GM12872 (cell line): ENCODE measurements around the gene PMPCB.

Source experiments
- TF ChIP-seq, protein P1 (sequence below): IDR thresholded peaks from 3 replicates; pipeline ENCODE4 v1.5.1; 2011; ENCODE audit warnings: low read depth, mild to moderate bottlenecking, low read length, moderate library complexity; ENCODE audit not compliant: insufficient read depth

Gene PMPCB

DNA sequence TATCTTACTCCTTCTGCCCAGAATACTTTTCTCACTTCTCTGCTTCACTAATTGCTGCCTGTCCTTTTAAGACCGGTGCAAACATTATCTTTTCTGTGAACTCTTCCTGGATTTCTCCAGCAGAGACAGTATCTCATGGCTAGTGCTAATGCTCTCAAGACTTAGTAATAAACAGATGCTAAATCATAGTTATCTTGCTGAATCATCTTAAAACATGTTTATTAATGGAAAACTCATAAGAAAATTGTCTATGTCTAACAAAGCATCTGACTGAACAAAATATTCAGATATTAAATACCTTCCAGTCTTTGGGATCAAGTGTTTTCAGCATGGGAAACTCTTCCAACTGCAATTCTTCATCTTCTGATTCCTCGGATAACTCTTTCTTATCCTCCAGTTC is 44.2 kb downstream of the PMPCB start:
- TF ChIP-seq, protein P1, sequence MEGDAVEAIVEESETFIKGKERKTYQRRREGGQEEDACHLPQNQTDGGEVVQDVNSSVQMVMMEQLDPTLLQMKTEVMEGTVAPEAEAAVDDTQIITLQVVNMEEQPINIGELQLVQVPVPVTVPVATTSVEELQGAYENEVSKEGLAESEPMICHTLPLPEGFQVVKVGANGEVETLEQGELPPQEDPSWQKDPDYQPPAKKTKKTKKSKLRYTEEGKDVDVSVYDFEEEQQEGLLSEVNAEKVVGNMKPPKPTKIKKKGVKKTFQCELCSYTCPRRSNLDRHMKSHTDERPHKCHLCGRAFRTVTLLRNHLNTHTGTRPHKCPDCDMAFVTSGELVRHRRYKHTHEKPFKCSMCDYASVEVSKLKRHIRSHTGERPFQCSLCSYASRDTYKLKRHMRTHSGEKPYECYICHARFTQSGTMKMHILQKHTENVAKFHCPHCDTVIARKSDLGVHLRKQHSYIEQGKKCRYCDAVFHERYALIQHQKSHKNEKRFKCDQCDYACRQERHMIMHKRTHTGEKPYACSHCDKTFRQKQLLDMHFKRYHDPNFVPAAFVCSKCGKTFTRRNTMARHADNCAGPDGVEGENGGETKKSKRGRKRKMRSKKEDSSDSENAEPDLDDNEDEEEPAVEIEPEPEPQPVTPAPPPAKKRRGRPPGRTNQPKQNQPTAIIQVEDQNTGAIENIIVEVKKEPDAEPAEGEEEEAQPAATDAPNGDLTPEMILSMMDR: no peak

DNA sequence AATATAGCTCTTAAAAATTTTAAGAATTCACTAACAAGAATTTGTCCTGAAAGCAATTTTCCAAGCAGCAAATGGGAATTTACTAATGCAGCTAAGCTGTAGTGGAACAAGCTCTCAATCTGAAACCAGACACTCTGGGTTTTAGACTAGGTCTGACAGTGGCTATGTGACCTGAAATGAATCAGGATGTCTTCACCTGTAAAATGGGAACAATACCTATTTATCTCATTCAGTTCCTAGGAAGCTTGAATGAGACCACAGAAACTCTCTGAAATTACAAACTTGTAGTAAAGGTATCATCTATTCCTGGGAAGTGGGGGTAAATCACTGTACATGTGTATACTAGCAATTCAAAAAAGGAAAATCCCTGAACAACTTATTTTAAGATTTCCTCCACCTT is 46.1 kb downstream of the PMPCB start:
- TF ChIP-seq, protein P1: no peak

DNA sequence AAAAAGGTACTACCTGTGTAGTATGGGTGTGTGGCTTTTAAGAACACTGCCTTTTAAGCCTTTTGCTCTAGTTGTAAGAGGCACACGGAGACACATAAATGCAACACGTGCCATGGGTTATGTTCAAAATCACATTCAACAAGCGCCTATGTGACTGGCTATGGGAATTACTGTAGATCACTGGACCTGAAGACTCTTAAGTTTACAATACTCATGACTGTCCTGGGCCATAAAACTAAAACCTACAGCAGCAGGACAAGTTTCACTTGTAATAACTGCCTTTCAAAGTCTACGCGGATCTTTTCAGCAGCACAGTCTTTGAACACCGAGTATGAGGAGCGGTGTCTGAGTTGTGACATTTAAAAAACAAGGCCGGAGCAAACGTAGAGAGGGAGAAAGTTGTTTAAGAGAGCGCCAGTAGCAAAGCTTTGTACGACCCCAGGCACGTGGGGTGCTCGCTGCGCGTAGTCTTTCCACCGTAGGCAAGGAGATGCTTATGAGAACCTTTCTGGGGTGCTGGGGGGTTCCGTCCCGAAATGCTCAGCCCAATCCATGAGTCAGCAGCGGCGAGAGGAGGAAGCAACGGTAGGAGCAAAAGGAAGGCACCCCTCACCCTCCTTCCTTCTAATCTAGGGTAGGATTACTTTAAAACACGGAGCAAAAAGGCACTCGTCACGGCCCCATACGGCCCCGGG is 46.7 kb downstream of the PMPCB start:
- TF ChIP-seq, protein P1: no peak

DNA sequence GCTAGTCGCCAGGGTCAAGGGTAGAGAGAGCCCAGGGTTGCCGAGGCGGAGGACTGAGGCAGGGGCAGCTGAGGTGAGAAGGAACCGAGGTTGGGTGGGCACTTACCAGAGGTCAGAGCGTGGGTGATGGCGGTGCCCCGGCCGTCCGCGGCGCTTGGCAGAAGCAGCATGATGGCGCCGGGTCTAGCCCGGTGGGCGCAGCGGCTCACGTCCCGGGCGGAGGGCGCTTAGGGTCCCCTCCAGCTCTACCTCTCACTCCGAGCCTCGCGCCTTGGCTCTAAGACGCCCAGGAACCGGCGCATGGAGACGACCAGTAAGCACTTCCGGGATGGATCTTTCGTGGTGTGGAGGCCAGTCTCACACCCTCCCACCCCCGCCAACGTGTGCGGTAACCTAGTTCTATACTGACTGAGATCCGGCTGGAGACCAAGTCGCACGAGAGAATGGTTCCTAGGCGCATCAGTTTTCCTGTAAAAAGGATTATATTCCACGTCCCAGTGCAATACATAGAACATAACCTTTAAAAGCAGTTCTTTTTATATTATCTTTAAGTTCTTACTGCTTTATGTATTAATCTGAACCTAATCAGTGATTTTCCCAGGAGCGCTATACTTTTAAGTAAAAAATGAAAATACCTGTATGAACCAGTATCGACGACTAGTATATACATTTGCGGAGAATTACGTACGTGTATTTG is 47.4 kb downstream of the PMPCB start, which contains the start of gene DNAJC2:
DNAJC2 (minus strand) TSS at position 315 of the 697 bp plus-strand sequence; CDS start at position 170, 145 bp downstream.
- TF ChIP-seq, protein P1: no peak

DNA sequence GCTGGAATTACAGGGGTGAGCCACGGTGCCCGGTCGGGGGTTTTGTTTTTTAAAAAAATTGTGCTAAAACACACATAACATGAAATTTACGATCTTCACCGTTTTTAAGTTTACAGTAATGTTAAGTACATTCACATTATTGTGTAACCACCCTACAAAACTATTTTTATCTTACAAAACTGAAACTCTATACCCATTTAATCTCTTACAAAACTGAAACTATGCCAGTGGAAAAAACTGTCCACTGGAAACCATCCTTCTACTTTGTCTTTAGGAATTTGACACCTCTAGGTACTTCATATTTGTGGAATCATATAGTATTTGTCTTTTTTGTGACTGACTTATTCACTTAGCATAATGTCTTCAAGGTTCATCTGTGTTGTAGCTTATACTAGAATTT is 49.2 kb downstream of the PMPCB start:
- TF ChIP-seq, protein P1: no peak

DNA sequence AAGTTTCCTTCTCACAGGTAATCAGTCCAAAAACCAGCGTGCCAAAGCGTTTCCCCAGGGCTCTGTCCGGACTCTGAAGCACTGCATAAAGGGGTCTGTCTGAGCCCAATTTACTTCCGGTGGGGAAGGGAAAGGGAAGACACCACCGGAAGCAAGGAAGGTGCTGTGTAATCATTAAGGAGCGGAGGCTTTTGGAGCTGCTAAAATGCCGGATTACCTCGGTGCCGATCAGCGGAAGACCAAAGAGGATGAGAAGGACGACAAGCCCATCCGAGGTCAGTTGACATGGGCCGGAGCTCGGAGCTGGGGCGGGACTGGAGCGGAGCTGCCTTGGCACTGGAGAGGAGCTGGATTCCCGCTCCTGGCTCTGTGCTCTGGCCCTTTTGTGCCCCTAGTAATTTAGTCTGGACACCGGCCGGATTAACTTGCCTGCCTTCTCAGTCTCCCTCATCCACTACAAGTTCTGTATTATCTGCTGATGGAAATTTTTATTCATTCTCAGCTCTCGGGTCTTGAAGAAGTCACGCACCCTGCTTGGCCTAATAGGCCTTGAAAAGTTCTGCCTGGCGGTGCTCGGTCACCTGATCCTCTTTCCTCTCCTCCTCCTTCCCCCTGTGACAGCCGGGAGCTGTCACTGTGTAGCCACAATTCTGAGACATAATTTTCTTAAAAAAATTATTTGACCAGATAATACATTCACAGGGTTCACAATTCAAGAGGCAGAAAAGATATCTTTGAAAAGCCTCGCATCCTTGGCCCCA is 50.5 kb downstream of the PMPCB start, which contains the start of gene PSMC2:
PSMC2 (plus strand) TSS at position 137 of the 761 bp plus-strand sequence; CDS start at position 206, 69 bp downstream.
- TF ChIP-seq, protein P1: no peak

DNA sequence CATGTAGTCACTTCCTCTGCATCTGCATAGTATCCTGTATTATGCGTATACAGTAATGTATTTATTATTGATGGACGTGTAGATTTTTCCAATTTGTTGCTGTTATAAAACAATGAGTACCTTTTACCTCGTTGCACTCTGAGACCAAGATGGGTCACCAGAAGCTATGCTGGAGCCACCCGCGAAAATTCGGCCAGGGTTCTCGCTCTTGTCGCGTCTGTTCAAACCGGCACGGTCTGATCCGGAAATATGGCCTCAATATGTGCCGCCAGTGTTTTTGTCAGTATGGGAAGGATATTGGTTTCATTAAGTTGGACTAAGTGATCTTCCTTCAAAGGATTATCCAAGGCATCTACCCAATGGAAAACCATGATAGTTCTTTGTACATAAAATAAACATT is 51.2 kb downstream of the PMPCB start:
- TF ChIP-seq, protein P1: no peak
